GM21576 (cell line): Measurements from ENCODE around the gene TCF12.
"Not testable (repeated sequence)": the region's sequence is repeated elsewhere in the genome, so short reads cannot be mapped to it uniquely, and the experiment has no call there.

Source experiments
- ATAC-seq: cut with Tn5 transposase; IDR thresholded peaks from one replicate; pipeline ENCODE4 v1.9.1; 2021; ENCODE audit warnings: mild to moderate bottlenecking, moderate library complexity; ENCODE audit not compliant: unreplicated experiment

TCF12 gene

GRCh38 chr15:56915888-56916287 is 2.6 kb upstream of the TCF12 start:
- no peak for ATAC-seq

GRCh38 chr15:56916825-56917477 is 1.5 kb upstream of the TCF12 start:
- no peak for ATAC-seq

GRCh38 chr15:56917652-56918045 is 795 bp upstream of the TCF12 start:
- no peak for ATAC-seq

DNA sequence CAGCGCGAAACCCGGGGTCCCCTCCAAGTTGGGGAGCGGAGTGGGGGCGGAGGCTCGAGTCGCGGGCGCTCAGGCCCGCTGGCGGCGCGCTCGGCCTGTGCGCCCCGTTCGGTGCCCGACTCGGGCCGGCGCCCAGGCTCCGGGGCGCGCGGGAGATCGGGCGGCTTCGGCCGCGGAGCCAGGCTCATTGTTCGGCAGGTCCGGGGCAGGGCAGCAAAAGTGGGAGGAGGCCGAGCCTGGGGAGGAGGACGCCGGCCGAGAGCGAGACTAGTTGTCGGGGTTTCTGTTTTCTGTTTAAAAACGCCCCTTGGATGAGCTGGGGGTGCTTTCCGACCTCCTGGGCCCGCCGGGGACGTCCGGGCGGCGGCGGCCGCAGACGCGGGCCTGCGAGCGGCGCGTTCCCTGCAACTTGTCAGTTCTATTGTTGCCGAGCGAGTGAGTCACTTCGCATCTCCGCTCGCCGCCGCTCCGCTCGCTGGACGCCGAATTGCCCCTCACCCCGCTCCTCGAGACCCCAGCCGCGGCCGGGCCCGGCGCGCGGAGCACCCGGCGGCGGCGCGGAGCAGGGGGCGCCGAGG is 676 bp downstream of the TCF12 start:
- peak; percentile 21 for ATAC-seq

GRCh38 chr15:56919609-56920366 is 1.3 kb downstream of the TCF12 start:
- ATAC-seq: peak; percentile 5

- no peak for ATAC-seq
Observed at GRCh38 chr15:56920367-56920627, 1.9 kb downstream of the TCF12 start.

- no peak for ATAC-seq
Observed at GRCh38 chr15:56923174-56923591, 4.7 kb downstream of the TCF12 start.

- no peak for ATAC-seq
Observed at GRCh38 chr15:56927816-56928215, 9.4 kb downstream of the TCF12 start.

GRCh38 chr15:56929399-56929798 is 11.0 kb downstream of the TCF12 start:
- ATAC-seq: no peak

GRCh38 chr15:56929933-56930332 is 11.5 kb downstream of the TCF12 start:
- ATAC-seq: no peak

GRCh38 chr15:56930669-56931313 is 12.3 kb downstream of the TCF12 start:
- no peak for ATAC-seq

GRCh38 chr15:56931639-56932508 is 13.4 kb downstream of the TCF12 start:
- peak; percentile 62 for ATAC-seq

DNA sequence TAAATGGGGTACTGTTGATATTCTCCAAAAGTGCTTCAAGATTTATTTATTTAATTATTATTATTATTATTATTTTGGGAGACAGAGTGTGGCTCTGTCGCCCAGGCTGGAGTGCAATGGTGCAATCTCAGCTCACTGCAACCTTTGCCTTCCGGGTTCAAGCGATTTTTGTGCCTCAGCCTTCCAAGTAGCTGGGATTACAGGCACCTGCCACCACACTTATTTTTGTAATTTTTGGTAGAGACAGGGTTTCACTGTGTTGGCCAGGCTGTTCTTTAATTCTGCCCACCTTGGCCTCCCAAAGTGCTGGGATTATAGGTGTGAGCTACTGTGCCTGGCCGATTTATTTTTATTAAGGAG is 14.0 kb downstream of the TCF12 start:
- not testable (repeated sequence) for ATAC-seq

DNA sequence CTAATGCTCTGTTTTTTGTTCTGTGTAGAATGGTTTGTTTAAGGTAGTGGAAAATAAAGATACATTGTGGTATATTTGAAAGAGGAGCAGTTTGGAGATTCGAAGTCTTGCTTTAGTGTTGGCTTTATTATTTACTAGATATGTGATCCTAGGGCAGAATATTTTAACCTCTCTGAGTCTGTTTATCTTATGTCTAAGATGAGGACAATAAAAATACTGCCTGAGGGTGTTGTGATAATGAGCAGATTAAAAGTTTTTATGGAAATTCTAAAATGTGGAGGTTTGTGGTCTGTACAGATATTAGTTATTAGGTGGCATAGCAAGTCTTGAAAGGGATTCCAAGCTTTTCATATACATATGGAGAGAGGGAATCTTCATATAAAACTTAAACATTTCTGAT is 15.0 kb downstream of the TCF12 start:
- ATAC-seq: no peak

GRCh38 chr15:56933811-56934210 is 15.4 kb downstream of the TCF12 start:
- ATAC-seq: no peak

DNA sequence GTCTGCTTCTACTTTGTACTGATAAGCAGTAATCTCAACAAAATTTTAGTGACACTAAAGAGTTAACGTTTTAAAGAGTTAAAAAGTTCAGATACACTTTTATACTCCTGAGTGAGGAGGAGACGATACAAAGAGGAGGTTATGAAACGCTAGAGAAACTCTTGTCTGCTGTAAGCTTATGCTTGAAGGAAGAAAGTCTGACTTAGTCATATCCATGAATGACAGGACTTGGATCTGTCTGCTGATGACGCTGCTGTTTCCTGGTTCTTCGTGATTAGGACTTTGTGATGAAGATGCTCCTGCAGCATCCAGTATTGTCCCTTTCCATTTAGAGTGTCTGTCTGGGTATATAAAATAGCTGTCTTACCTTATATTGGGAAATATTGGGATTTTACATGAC is 15.8 kb downstream of the TCF12 start:
- ATAC-seq: no peak

GRCh38 chr15:56936929-56937328 is 18.5 kb downstream of the TCF12 start:
- no peak for ATAC-seq

GRCh38 chr15:56939257-56939656 is 20.8 kb downstream of the TCF12 start:
- no peak for ATAC-seq

GRCh38 chr15:56940388-56940787 is 21.9 kb downstream of the TCF12 start:
- ATAC-seq: no peak

GRCh38 chr15:56942118-56942517 is 23.7 kb downstream of the TCF12 start:
- no peak for ATAC-seq

DNA sequence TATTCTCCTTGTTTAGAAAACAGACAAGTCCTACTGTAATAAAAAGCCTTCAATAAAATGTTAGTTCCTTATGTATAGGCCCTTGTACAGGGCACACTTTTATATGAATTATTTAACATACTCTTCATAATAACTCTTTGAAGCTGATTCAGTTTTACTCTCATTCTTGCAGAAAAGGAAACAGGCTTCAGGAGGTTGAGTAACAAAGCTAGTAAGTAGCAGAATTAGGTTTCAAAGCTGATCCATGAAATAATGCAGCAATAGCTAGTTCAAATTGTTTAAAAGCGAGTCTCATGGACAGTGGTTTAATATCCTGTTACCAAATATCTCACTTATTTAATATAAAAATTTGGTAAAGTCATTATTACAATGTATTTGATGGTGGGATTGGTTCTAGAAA is 25.0 kb downstream of the TCF12 start:
- no peak for ATAC-seq
